Measurements from ENCODE around the gene BTNL9. TPM values are rescaled to one million over a fixed set of nuclear protein-coding genes. Genes with fewer than 3 reads are reported as not detected.
"Not testable (repeated sequence)": the region's sequence is repeated elsewhere in the genome, so short reads cannot be mapped to it uniquely, and the experiment has no call there.

BTNL9 gene
- polyA plus RNA-seq, 3 donors: 5.4 to 8.0 (median 6.9) TPM

GRCh38 chr5:181042036-181042713 lies 2.1 kb downstream of the BTNL9 start:
- DNase-seq (ENCODE audit: low read depth in 3 of 3, low spot score in 2 of 3): no peak

- DNase-seq (ENCODE audit: low read depth in 3 of 3, low spot score in 2 of 3): no peak
Observed at GRCh38 chr5:181042722-181043121, 2.7 kb downstream of the BTNL9 start.

- DNase-seq (ENCODE audit: low read depth in 3 of 3, low spot score in 2 of 3): no peak
Observed at GRCh38 chr5:181043285-181044092, 3.4 kb downstream of the BTNL9 start.

GRCh38 chr5:181044093-181044599 lies 4.1 kb downstream of the BTNL9 start:
- DNase-seq (ENCODE audit: low read depth in 3 of 3, low spot score in 2 of 3): no peak

- DNase-seq (ENCODE audit: low read depth in 3 of 3, low spot score in 2 of 3): no peak
Observed at GRCh38 chr5:181044662-181045305, 4.7 kb downstream of the BTNL9 start.

- DNase-seq (ENCODE audit: low read depth in 3 of 3, low spot score in 2 of 3): no peak
Observed at GRCh38 chr5:181045316-181045715, 5.2 kb downstream of the BTNL9 start.

GRCh38 chr5:181045857-181046256 lies 5.8 kb downstream of the BTNL9 start:
- not testable (repeated sequence) for DNase-seq (ENCODE audit: low read depth in 3 of 3, low spot score in 2 of 3)

GRCh38 chr5:181047288-181047687 lies 7.2 kb downstream of the BTNL9 start:
- DNase-seq (ENCODE audit: low read depth in 3 of 3, low spot score in 2 of 3): no peak

- no peak for DNase-seq (ENCODE audit: low read depth in 3 of 3, low spot score in 2 of 3)
Observed at GRCh38 chr5:181047921-181048320, 7.9 kb downstream of the BTNL9 start.

- DNase-seq (ENCODE audit: low read depth in 3 of 3, low spot score in 2 of 3): no peak
Observed at GRCh38 chr5:181050016-181050415, 9.9 kb downstream of the BTNL9 start.

GRCh38 chr5:181051841-181052671 lies 12.0 kb downstream of the BTNL9 start:
- DNase-seq (ENCODE audit: low read depth in 3 of 3, low spot score in 2 of 3): no peak

- no peak for DNase-seq (ENCODE audit: low read depth in 3 of 3, low spot score in 2 of 3)
Observed at GRCh38 chr5:181052672-181053487, 12.8 kb downstream of the BTNL9 start.

GRCh38 chr5:181053488-181054121 lies 13.5 kb downstream of the BTNL9 start:
- DNase-seq (ENCODE audit: low read depth in 3 of 3, low spot score in 2 of 3): no peak

GRCh38 chr5:181054138-181054537 lies 14.1 kb downstream of the BTNL9 start:
- DNase-seq (ENCODE audit: low read depth in 3 of 3, low spot score in 2 of 3): no peak

GRCh38 chr5:181054871-181055459 lies 14.9 kb downstream of the BTNL9 start:
- DNase-seq (ENCODE audit: low read depth in 3 of 3, low spot score in 2 of 3): no peak

GRCh38 chr5:181056431-181056830 lies 16.4 kb downstream of the BTNL9 start:
- no peak for DNase-seq (ENCODE audit: low read depth in 3 of 3, low spot score in 2 of 3)

- DNase-seq (ENCODE audit: low read depth in 3 of 3, low spot score in 2 of 3): no peak
Observed at GRCh38 chr5:181058321-181058720, 18.3 kb downstream of the BTNL9 start.

GRCh38 chr5:181058786-181059296 lies 18.8 kb downstream of the BTNL9 start:
- DNase-seq (ENCODE audit: low read depth in 3 of 3, low spot score in 2 of 3): no peak

Measured in right renal cortex interstitium (tissue), 3 donors.